Suppressor macrophage (primary cell): ENCODE data around the gene MBD4.

Source experiments
- DNase-seq, 4 experiments: peaks; one replicate each; pipeline ENCODE4 v3.0.0-alpha.2; 2020 to 2022

Gene MBD4

GRCh38 chr3:129382366-129382765 lies 57.4 kb downstream of the MBD4 start:
- DNase-seq: peak in 3 of 4 experiments; percentile 27 to 47 (median 30)
